ENCODE results near the gene ZNF792. TPM values are rescaled to one million over a fixed set of nuclear protein-coding genes. Genes with fewer than 3 reads are reported as not detected.

ZNF792 gene
- 40.9 and 49.6 TPM in 2 replicates for total RNA-seq

DNA sequence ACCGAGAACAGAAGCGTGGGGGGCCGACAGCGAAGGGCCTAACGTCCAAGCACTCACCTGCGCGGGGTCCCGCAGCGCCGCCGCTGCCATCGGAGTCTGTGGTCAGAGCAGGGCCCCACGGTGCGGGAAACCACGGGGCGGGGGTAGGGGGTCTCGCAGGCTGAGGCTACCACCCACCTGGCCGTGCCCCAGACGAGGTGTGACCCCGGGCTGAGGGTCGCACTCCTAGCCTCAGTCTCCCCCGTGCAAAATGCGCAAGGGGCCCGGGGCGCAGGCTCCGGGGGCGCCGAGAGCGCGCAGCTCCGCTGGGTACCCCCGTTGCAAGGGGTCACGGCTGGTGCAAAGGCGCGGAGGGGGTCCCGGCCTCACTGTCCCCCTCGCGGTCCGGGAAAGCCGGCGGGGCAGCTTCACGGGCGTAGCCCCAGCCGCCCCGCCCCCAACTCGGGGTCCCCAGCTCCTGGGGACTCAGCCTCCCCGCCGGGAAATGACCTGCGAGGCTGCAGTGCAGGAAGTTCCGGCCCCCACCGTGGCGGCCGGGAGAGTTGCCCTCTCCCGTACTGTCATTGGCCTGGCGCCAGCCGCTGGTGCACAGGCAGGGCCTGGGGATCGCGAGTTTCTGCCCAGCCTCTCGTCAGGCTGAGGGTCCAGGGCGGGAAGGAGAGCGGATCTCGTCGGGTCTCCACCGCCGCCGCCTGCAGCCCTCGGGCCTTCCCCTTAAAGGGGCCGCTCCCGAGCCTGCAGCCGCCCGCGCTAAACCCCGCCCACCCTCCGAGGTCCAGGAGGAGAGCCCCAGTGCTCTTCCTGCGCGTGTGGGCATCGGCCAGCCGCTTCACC, at the start of gene ZNF792:
ZNF792 (minus strand) TSS at position 657 of the 834 bp plus-strand sequence; CDS start at position 90, 567 bp downstream.

DNA sequence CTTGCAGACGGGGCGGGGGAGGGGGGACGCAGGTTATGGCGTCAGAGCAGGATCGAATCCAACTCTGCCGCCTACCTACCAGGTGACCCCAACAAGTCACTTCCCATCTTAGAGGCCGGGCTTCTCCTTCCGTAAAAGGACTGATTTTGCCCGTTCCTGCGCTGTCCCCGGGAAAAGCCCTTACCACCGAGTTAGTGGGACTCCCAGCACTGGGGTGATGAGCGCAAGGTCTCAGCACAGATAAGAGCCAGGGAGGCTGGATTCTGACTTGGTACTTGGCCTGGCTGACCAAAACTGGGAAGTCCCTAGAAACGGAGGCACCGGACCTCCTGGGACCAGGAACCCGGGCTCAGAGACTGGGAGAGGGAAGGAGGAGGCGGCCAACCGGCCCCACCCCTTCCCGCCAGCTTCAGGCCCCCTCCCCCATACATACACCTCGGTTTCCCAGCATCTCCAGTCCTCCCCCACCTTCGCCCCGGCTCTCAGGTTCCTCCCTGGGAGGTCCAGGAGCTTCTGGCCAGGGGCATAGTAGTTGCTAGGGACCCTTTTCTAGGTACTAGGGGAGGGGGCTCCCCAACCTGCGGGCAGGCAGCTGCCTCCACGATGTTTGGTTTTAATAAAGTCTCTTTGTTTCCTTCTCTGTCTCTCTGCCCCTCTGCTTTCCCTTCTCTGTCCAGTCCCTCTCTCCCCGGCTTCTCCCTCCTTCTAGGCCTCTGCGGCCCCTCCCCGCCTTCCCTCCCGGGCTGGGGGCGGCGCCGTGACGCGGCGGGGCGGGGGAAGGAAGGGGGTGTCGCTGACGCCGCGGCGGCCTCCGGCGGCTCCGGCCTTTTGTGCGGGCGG, 35.7 kb upstream of the ZNF792 start, which contains the start of gene GRAMD1A:
GRAMD1A (plus strand) TSS at position 826 of the 840 bp plus-strand sequence. CDS start 156 bp downstream, outside the sequence.

DNA sequence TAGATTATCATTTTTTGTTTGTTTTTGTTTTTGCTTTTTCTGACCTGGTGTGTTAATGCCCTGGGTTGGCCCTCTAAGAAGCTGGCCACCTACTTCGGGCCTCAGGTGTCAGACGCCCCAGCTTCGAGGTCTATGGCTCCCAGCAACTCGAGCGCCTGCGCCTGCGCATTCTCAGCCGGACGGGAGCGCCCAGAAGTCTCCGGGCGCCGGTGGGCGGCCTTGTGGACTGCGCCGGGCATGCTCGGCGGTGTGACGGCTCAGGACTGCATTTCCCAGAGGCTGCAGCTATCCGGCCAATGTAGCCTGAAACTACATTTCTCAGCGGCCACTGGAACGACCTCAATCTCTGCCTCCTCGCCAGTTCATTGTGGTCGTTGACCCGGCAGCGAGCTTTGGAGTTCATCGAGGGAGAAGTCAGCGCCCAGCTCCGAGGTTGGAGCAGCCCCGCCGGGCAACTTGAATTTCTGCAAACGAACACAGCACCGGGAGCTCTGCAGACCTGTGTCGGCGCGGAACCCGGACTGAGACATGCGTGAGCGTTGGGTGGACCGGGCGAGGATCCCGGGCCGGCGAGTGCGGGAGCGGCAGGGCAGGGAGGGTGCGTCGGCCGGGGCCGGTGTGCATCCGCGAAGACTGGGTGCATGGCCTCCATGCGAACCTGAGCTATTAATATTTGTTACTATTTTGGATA, 37.2 kb downstream of the ZNF792 start, which contains the start of gene ZNF30:
ZNF30 (plus strand) TSS at position 219 of the 691 bp plus-strand sequence. CDS start 3,045 bp downstream, outside the sequence.

Other genes with a start within 250 kb of the ZNF792 start
- gene ZNF181, start 230.0 kb downstream of the ZNF792 start, total RNA-seq, result 19.0 and 23.4 TPM in 2 replicates
- gene ZNF599, start 191.0 kb downstream of the ZNF792 start, total RNA-seq, result 4.8 and 5.7 TPM in 2 replicates
- gene ZNF30, start 37.3 kb downstream of the ZNF792 start, total RNA-seq, result 5.6 and 9.0 TPM in 2 replicates
- 27.6 and 31.9 TPM in 2 replicates for gene GRAMD1A, start 36.1 kb upstream of the ZNF792 start, total RNA-seq
- 8.8 and 12.2 TPM in 2 replicates for gene SCN1B, start 66.2 kb upstream of the ZNF792 start, total RNA-seq
- under 0.01 and 0.09 TPM in 2 replicates for gene HPN, start 77.5 kb upstream of the ZNF792 start, total RNA-seq
- not detected in 2 replicates for gene FXYD3, start 151.6 kb upstream of the ZNF792 start, total RNA-seq
- gene LGI4, start 170.8 kb upstream of the ZNF792 start, total RNA-seq, result not detected in 2 replicates
- gene FXYD1, start 174.6 kb upstream of the ZNF792 start, total RNA-seq, result not detected in 2 replicates
- gene FXYD7, start 179.0 kb upstream of the ZNF792 start, total RNA-seq, result not detected in 2 replicates
- 22.2 and 27.3 TPM in 2 replicates for gene FXYD5, start 190.5 kb upstream of the ZNF792 start, total RNA-seq

Data from dermis lymphatic vessel endothelial cell (primary cell).